Activated naive CD4-positive, alpha-beta T cell treated with anti-CD3 and anti-CD28 coated beads, Interleukin-2, amount 10 ng/mL, durations not matched to agents 7 days and 5 days (primary cell): Measurements from ENCODE around the gene RIMBP2.

Experiments
- CTCF ChIA-PET: fragments of 350-600 bp; sonication (Branson Sonifier 250); formaldehyde crosslinking; loops from one replicate; lab custom pipeline; 2021; ENCODE audit warnings: antibody characterized with exemption; lab: Charles Lee
- DNase-seq: peaks from one replicate; pipeline ENCODE4 v3.0.0-alpha.2; 2020
- H3K27ac Mint-ChIP-seq: one replicate; pipeline ENCODE4 v1.8.0; 2021; ENCODE audit warnings: mild to moderate bottlenecking, moderate library complexity, mixed read lengths
- H3K27me3 Mint-ChIP-seq: one replicate; pipeline ENCODE4 v1.8.0; 2021; ENCODE audit warnings: mild to moderate bottlenecking, mixed read lengths
- H3K36me3 Mint-ChIP-seq: one replicate; pipeline ENCODE4 v1.8.0; 2021; ENCODE audit warnings: mixed read lengths
- H3K4me1 Mint-ChIP-seq: one replicate; pipeline ENCODE4 v1.8.0; 2021; ENCODE audit warnings: mixed read lengths
- H3K4me3 Mint-ChIP-seq: one replicate; pipeline ENCODE4 v1.8.0; 2021; ENCODE audit warnings: mild to moderate bottlenecking, moderate library complexity, mixed read lengths
- H3K9me3 Mint-ChIP-seq: one replicate; pipeline ENCODE4 v1.8.0; 2021; ENCODE audit warnings: mixed read lengths

The RIMBP2 gene

GRCh38 chr12:130427381-130427887, 288.7 kb downstream of the RIMBP2 start:
- CTCF ChIA-PET = no interaction called here
- Mint-ChIP-seq H3K27ac (no peak overlapping the region), H3K4me3 (no peak overlapping the region), H3K9me3 (peaks cover 4% of the 10 kb centered on the region), H3K36me3 (no peaks in the 10 kb centered on the region), H3K27me3 (no peaks in the 10 kb centered on the region), H3K4me1 (no peaks in the 10 kb centered on the region)
- DNase-seq = no peak

GRCh38 chr12:130425698-130426245, 290.3 kb downstream of the RIMBP2 start:
- peaks cover 4% of the 10 kb centered on the region for H3K9me3 Mint-ChIP-seq
- no peak overlapping the region for H3K4me3 Mint-ChIP-seq
- no peaks in the 10 kb centered on the region for H3K27me3 Mint-ChIP-seq
- H3K4me1 Mint-ChIP-seq = no peaks in the 10 kb centered on the region
- H3K36me3 Mint-ChIP-seq = no peaks in the 10 kb centered on the region
- no peak overlapping the region for H3K27ac Mint-ChIP-seq
- CTCF ChIA-PET = no interaction called here
- no peak for DNase-seq

GRCh38 chr12:130424858-130425697, 291.0 kb downstream of the RIMBP2 start:
- Mint-ChIP-seq H3K36me3 (no peaks in the 10 kb centered on the region), H3K9me3 (peaks cover 4% of the 10 kb centered on the region), H3K27me3 (no peaks in the 10 kb centered on the region), H3K27ac (no peak overlapping the region), H3K4me3 (no peak overlapping the region), H3K4me1 (no peaks in the 10 kb centered on the region)
- no peak for DNase-seq
- CTCF ChIA-PET = no interaction called here

GRCh38 chr12:130423991-130424857, 291.9 kb downstream of the RIMBP2 start:
- CTCF ChIA-PET = no interaction called here
- no peaks in the 10 kb centered on the region for H3K27me3 Mint-ChIP-seq
- H3K4me1 Mint-ChIP-seq = no peaks in the 10 kb centered on the region
- H3K27ac Mint-ChIP-seq = no peak overlapping the region
- H3K4me3 Mint-ChIP-seq = no peak overlapping the region
- peaks cover 4% of the 10 kb centered on the region for H3K9me3 Mint-ChIP-seq
- DNase-seq = no peak
- no peaks in the 10 kb centered on the region for H3K36me3 Mint-ChIP-seq

- Mint-ChIP-seq H3K9me3 (peaks cover 1% of the 10 kb centered on the region), H3K27ac (no peak overlapping the region), H3K4me1 (no peaks in the 10 kb centered on the region), H3K4me3 (no peak overlapping the region), H3K27me3 (no peaks in the 10 kb centered on the region), H3K36me3 (no peaks in the 10 kb centered on the region)
- DNase-seq = no peak
- CTCF ChIA-PET = no interaction called here
Measured at GRCh38 chr12:130423136-130423535, 293.0 kb downstream of the RIMBP2 start.

GRCh38 chr12:130422676-130423075, 293.4 kb downstream of the RIMBP2 start:
- Mint-ChIP-seq H3K4me3 (no peak overlapping the region), H3K27ac (no peak overlapping the region), H3K9me3 (peaks cover 1% of the 10 kb centered on the region), H3K36me3 (no peaks in the 10 kb centered on the region), H3K27me3 (no peaks in the 10 kb centered on the region), H3K4me1 (no peaks in the 10 kb centered on the region)
- DNase-seq = no peak
- CTCF ChIA-PET = interaction anchor here (0.6 kb wide), 1 partner anchor 159 kb away, joined by 3 read pairs; no protein-coding TSS in a partner anchor

- no peaks in the 10 kb centered on the region for H3K4me1 Mint-ChIP-seq
- H3K9me3 Mint-ChIP-seq = peaks cover 1% of the 10 kb centered on the region
- H3K36me3 Mint-ChIP-seq = no peaks in the 10 kb centered on the region
- no peak for DNase-seq
- CTCF ChIA-PET = interaction anchor here (0.6 kb wide), 1 partner anchor 158 kb away, joined by 3 read pairs; no protein-coding TSS in a partner anchor
- no peak overlapping the region for H3K4me3 Mint-ChIP-seq
- no peak overlapping the region for H3K27ac Mint-ChIP-seq
- no peaks in the 10 kb centered on the region for H3K27me3 Mint-ChIP-seq
Measured at GRCh38 chr12:130421896-130422295, 294.2 kb downstream of the RIMBP2 start.

- no peak for DNase-seq
- H3K27ac Mint-ChIP-seq = no peak overlapping the region
- no peak overlapping the region for H3K4me3 Mint-ChIP-seq
- H3K27me3 Mint-ChIP-seq = no peaks in the 10 kb centered on the region
- H3K9me3 Mint-ChIP-seq = peaks cover 1% of the 10 kb centered on the region
- CTCF ChIA-PET = no interaction called here
- H3K4me1 Mint-ChIP-seq = no peaks in the 10 kb centered on the region
- no peaks in the 10 kb centered on the region for H3K36me3 Mint-ChIP-seq
Measured at GRCh38 chr12:130420071-130420470, 296.0 kb downstream of the RIMBP2 start.

- Mint-ChIP-seq H3K36me3 (no peaks in the 10 kb centered on the region), H3K4me3 (no peak overlapping the region), H3K9me3 (no peaks in the 10 kb centered on the region), H3K27me3 (peaks cover 2% of the 10 kb centered on the region), H3K4me1 (no peaks in the 10 kb centered on the region), H3K27ac (no peak overlapping the region)
- DNase-seq = no peak
- CTCF ChIA-PET = no interaction called here
Measured at GRCh38 chr12:130419116-130419515, 297.0 kb downstream of the RIMBP2 start.

GRCh38 chr12:130418251-130418650, 297.8 kb downstream of the RIMBP2 start:
- H3K27ac Mint-ChIP-seq = no peak overlapping the region
- H3K36me3 Mint-ChIP-seq = no peaks in the 10 kb centered on the region
- no peak for DNase-seq
- H3K4me3 Mint-ChIP-seq = no peak overlapping the region
- peaks cover 5% of the 10 kb centered on the region for H3K27me3 Mint-ChIP-seq
- CTCF ChIA-PET = no interaction called here
- H3K4me1 Mint-ChIP-seq = no peaks in the 10 kb centered on the region
- H3K9me3 Mint-ChIP-seq = no peaks in the 10 kb centered on the region

GRCh38 chr12:130414381-130414780, 301.7 kb downstream of the RIMBP2 start:
- Mint-ChIP-seq H3K4me3 (no peak overlapping the region), H3K27me3 (peaks cover 5% of the 10 kb centered on the region), H3K27ac (no peak overlapping the region), H3K4me1 (no peaks in the 10 kb centered on the region), H3K9me3 (no peaks in the 10 kb centered on the region), H3K36me3 (no peaks in the 10 kb centered on the region)
- CTCF ChIA-PET = no interaction called here
- DNase-seq = no peak

- no peak for DNase-seq
- Mint-ChIP-seq H3K36me3 (no peaks in the 10 kb centered on the region), H3K4me1 (no peaks in the 10 kb centered on the region), H3K27me3 (peaks cover 5% of the 10 kb centered on the region), H3K4me3 (no peak overlapping the region), H3K9me3 (no peaks in the 10 kb centered on the region), H3K27ac (no peak overlapping the region)
- CTCF ChIA-PET = no interaction called here
Measured at GRCh38 chr12:130413909-130414308, 302.2 kb downstream of the RIMBP2 start.

- DNase-seq = no peak
- Mint-ChIP-seq H3K27ac (no peak overlapping the region), H3K4me3 (no peak overlapping the region), H3K9me3 (no peaks in the 10 kb centered on the region), H3K4me1 (no peaks in the 10 kb centered on the region), H3K27me3 (peaks cover 5% of the 10 kb centered on the region), H3K36me3 (no peaks in the 10 kb centered on the region)
- CTCF ChIA-PET = no interaction called here
Measured at GRCh38 chr12:130412384-130412783, 303.7 kb downstream of the RIMBP2 start.

- Mint-ChIP-seq H3K27me3 (no peaks in the 10 kb centered on the region), H3K27ac (no peak overlapping the region), H3K4me1 (no peaks in the 10 kb centered on the region), H3K4me3 (no peak overlapping the region), H3K36me3 (no peaks in the 10 kb centered on the region), H3K9me3 (no peaks in the 10 kb centered on the region)
- DNase-seq = no peak
- CTCF ChIA-PET = no interaction called here
Measured at GRCh38 chr12:130405332-130405731, 310.8 kb downstream of the RIMBP2 start.
